Stimulated activated CD4-positive, alpha-beta T cell treated with anti-CD3 and anti-CD28 coated beads, Interleukin-4, amount 100 ng/mL, for 24 hours (primary cell): ENCODE data around the gene MATR3.
A peak's percentile ranks its signal among the peaks of the same experiment; 100 is the strongest.

Experiments used
- DNase-seq: peaks from one replicate; pipeline ENCODE4 v3.0.0-alpha.2; 2020

MATR3 gene

GRCh38 chr5:139273572-139274289 is 19.8 kb upstream of the MATR3 start:
- peak; percentile 88 for DNase-seq

DNA sequence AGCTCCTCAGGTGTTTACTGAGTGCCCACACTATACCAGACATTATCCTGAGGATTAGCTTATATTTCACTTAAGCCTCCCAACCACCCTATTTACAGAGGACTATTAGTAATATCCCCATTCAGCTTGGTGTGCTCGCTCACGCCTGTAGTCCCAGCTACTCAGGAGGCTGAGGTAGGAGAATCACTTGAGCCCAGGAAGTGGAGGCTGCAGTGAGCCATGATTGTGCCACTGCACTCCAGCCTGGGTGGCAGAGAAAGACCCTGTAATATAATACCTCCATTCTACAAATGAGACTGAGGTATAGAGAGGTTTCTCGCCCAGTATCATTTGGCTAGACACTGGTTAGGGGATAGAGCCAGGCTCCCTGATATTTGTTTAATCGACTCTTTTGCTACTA is 18.0 kb upstream of the MATR3 start:
- DNase-seq, result no peak

DNA sequence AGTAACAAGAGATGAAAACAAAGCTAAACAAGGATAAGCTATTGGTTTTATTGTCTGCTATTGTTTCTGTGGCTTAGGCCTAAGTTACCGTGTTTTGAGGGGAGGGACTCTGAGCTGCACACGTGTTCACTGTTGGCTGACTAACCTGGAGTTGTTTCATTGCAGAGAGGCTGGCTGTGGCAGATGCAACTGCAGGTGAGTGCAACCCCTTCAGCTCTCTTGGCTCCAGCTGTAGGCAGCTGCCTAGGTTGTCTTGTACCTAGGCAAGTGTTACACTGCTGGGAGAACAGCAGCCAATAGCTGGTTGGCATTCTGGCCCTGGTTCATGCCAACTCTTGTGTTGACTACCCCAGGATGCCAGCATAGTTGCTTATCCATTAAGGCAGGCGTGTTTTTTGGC is 17.6 kb upstream of the MATR3 start:
- no peak for DNase-seq

DNA sequence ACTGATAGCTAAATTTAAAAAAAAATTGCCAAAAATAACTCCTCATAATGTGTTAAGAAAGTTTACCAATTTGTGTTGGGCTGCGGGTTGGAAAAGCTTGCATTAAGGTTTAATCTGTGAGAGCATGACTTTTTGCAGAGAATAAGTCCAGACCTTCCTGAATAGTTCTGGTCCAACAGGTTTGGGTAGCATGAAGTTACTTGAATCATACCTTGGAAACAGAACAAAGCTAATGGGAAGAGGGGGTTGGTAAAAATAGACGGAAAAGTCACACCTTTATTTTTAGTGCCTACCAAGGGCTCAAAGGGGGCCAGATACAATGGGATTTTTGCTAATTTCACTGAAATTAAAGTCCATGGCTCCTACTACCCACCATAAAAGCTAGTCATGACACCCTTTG is 17.1 kb upstream of the MATR3 start:
- DNase-seq, result no peak

DNA sequence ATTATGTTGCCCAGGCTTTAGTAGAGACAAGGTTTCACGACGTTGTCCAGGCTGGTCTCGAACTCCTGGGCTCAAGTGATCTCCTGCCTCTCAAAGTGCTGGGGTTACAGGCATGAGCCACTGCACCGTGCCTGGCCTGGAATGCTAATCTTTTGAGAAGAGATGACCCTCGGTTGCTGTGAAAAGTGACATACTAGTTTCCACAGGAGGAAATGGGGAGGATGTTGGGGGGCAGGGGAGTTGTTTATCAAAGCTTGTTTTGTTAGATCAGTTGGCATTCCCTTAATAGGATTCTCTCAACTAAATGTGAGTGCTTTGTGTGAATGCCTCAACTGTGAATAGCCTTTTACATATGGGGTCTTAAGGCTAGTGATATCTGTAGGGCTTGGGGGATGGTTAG is 16.4 kb upstream of the MATR3 start:
- no peak for DNase-seq

DNA sequence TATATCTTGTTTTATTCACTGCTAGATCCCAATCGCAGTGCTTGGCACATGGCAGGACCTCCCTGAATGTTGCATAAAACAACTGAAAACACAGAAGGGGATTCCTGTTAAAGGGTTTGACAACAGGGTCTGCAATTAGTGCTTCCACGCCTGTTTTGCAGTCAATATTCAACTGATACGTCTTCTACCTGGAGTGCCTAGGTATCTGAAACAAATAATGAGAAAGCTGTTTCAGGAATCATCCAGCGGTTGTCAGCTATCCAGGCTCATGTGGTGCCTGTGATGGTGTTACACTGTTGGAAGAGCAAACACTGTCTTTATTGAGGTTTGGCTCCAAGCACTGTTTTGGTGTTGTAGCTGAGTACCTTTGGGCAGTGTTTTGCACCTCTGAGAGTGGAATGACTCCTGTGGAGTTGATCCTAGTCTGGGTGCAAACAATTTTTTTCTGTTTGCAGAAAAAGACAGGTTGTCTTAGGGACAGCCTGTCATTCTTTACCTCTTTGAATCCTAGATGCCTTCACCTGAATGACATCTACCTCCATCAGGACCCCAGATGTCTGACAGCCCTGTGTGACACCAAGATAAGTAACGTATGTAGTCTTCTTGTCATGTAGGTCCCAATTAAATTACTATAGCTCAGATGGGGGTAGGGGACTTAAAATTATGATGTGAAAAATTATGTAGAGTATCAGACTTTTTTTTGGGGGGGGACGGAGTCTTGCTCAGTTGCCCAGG is 14.8 kb upstream of the MATR3 start:
- no peak for DNase-seq

DNA sequence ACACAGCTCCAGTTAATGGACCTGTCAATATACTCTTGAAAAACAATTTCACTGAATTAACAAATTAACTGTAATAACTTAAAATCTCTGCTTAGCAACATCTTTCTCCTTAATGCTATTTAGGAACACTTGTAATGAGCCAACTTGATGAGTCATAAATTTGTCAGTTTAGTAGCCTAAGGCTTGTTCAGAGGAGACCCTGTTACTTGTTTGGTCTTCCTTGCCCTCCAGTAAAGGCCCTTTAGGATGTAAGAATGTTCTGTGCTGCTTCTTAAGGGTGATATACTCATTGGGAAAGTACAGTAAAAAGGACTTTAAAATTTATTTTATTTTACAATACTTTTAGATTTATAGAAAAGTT is 11.4 kb upstream of the MATR3 start:
- no peak for DNase-seq

DNA sequence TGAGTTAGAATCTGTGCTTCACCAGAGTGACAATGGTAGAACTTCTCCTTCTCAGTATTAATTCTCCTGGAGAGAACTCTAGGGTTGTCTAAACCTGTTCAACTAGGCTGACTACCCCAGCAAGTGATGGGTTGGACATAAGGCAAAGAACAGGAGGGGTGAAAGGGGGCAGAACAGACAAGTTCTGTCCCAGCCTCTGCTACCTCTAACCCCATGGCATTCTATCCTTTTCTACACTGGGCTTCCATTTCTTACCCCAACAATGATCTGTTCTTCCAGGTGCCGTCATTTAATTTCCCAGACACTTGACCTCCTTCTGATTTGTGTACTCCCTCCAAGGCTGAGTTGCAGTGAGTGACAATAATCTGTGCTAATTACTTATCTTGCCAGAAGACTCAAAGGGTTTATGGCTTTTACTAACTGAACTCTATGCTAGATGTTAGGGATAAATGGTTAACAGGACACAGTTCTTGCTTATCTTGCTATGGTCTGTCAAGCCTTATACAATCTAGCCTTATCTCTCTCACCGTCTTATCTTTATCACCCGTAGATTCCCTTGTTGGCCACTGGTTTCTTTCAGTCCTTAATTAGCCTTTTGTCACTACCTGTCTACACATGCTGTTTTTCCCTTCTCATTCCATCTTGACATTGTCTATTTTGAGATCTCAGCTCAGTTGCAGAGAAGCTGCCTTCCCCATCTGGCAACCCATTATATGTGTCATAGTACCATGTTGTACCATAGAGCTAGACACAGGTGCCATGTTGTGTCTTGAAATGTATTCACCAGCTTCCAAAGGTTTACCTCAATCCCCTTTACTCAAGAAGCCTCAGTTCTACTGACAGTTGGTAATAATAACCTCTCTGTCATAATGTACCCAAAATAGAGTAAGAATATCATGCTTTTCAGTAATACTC is 10.0 kb upstream of the MATR3 start:
- no peak for DNase-seq

GRCh38 chr5:139284295-139284694 is 9.2 kb upstream of the MATR3 start:
- no peak for DNase-seq

- DNase-seq, result no peak
Measured at GRCh38 chr5:139285651-139286392, 7.7 kb upstream of the MATR3 start.

GRCh38 chr5:139287890-139288635 is 5.5 kb upstream of the MATR3 start:
- DNase-seq, result no peak

- DNase-seq, result no peak
Measured at GRCh38 chr5:139291051-139291450, 2.5 kb upstream of the MATR3 start.

DNA sequence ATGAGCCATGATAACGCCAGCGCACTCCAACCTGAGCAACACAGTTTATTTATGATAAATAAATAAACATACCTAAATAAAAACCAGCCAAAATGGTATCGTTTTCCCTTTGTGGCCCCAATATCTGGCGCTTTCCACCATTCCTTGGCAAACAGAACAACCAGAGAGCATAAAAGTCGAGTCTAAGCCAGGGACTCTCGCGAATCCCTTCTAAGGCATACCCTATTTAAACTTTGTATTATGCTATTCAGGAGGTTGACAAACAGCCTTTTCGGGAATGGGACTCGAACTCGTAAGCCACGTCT is 386 bp upstream of the MATR3 start:
- no peak for DNase-seq

- peak; percentile 66 for DNase-seq
Measured at GRCh38 chr5:139294374-139295165, 1.0 kb downstream of the MATR3 start.

GRCh38 chr5:139295346-139296057 is 2.0 kb downstream of the MATR3 start:
- DNase-seq, result no peak

DNA sequence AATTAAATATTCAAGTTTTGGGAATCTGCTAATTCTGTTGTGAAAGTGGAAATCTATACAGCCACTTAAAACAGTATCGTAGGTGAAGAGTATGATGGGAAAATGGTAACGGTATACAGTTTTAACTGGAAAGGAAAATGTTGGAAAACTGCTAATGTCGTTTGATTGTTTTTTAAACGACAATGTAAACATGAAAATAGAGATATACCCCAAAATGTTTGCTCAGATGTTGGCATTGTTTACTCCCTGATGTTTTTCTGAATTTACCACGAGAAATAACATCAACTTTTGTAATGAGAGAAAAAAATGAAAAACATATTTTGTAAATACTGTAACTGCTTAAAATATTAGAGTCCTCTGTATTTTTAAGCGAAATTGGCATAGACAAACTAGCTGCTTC is 2.7 kb downstream of the MATR3 start:
- DNase-seq, result no peak

GRCh38 chr5:139296862-139297326 is 3.4 kb downstream of the MATR3 start:
- no peak for DNase-seq

DNA sequence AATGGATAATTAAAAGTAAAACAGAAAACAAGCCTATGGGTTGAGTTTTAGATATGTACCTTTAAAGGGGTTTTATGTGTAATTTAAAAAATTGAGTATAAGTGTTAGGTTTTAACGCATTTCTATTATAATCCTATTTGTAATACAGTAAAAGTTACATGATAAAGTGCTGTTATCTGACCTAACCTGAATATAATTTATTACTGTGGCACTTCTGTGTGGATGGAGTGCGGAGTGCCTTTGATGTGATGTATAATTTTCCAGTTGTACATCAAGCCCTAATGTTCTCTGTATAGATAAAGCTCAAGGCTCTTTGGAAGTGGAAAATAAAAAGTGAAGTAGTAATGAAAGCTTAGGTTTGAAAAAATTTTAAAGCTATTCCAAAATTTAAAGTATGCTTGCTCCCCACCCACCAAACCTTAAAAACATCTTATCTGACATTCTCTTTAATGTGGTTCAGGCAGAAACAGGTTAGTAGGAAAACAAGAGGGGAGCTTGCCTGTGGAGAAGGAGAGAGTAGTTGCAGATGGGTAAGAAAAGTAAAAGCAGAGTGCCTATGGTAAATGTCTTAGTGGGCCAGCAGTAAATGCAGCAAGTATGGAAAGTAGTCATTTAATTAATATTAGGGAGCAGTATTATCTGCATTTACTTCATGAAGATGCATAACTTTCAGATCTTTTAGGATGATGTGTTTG is 4.0 kb downstream of the MATR3 start:
- no peak for DNase-seq

GRCh38 chr5:139298242-139298641 is 4.7 kb downstream of the MATR3 start:
- DNase-seq, result no peak

DNA sequence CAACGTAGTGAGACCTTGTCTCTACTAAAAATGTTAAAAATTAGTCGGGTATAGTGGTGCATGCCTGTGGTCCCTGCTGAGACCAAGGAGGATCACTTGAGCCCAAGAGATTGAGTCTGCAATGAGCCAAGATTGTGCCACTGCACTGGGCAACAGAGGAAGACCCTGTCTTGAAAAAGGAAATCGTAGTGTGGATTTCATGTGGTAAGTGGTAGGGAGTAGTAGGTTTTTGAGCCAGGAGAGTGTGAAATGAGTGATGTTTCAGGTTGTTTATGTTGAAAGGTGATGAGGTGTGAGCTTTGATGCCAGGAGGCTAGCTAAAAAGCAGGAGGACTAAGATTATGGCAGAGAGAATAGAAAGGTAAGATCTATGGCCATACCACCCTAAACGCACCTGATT is 5.9 kb downstream of the MATR3 start:
- no peak for DNase-seq
